Sigmoid colon (tissue), 7 donors: ENCODE results near the gene NACA2. TPM values are rescaled to one million over a fixed set of nuclear protein-coding genes. Genes with fewer than 3 reads are reported as not detected.
A peak's percentile ranks its signal among the peaks of the same experiment; 100 is the strongest.

Source experiments
- DNase-seq: peaks from one replicate; pipeline ENCODE4 v3.0.0-alpha.2; 2019
- H3K27ac ChIP-seq, 4 donors: fragments of 200-600 bp; sonication (generic); one replicate each; pipeline ENCODE4 v1.5.1; 2016 to 2019; ENCODE audit warnings: mild to moderate bottlenecking in 1 of 4
- H3K27me3 ChIP-seq, 3 donors: fragments of 200-600 bp; sonication (generic); one replicate each; pipeline ENCODE4 v1.5.1; 2019; ENCODE audit warnings: mild to moderate bottlenecking in 1 of 3
- H3K36me3 ChIP-seq, 4 donors: fragments of 200-600 bp; sonication (generic); one replicate each; pipeline ENCODE4 v1.5.1; 2016 to 2019
- H3K4me1 ChIP-seq, 4 donors: fragments of 200-600 bp; sonication (generic); one replicate each; pipeline ENCODE4 v1.5.1; 2017 to 2019
- H3K4me3 ChIP-seq, 4 donors: fragments of 200-600 bp; sonication (generic); one replicate each; pipeline ENCODE4 v1.5.1; 2017 to 2019; ENCODE audit warnings: mild to moderate bottlenecking in 2 of 4, moderate library complexity in 1 of 4
- H3K9me3 ChIP-seq, 4 donors: fragments of 200-600 bp in 3 of 4; sonication (generic) in 3 of 4; one replicate each; pipeline versions ENCODE4 v1.5.1 to v1.6.1; 2013 to 2019
- CTCF ChIP-seq, 4 experiments: fragments of 450-650 bp in 3 of 4; fragments of 200-600 bp in 1 of 4; IDR thresholded peaks; one replicate each; pipeline ENCODE4 v1.5.1; 2016 to 2019; ENCODE audit warnings: antibody characterized with exemption in 4 of 4, mild to moderate bottlenecking in 3 of 4, moderate library complexity in 2 of 4
- EP300 ChIP-seq, 4 donors: sonication (generic); formaldehyde crosslinking; IDR thresholded peaks; one replicate each; pipeline ENCODE4 v1.6.1; 2017; ENCODE audit warnings: antibody characterized with exemption in 4 of 4
- POLR2A ChIP-seq, 2 donors: fragments of 450-650 bp; IDR thresholded peaks; one replicate each; pipeline ENCODE4 v1.6.1; 2016; ENCODE audit warnings: antibody characterized with exemption in 2 of 2, mild to moderate bottlenecking in 2 of 2, moderate library complexity in 2 of 2
- POLR2AphosphoS5 ChIP-seq, 4 donors: sonication (generic); formaldehyde crosslinking; IDR thresholded peaks; one replicate each; pipeline ENCODE4 v1.6.1; 2017; ENCODE audit warnings: antibody characterized with exemption in 4 of 4
- WGBS, 2 donors: extraction: QIAGEN DNeasy Blood & Tissue Kit; methylation state at CpG; one replicate each; pipeline ENCODE4 v1.1.7; 2013; 5-methylcytosine and 5-hydroxymethylcytosine counted together
- intact Hi-C: fragments of 100-400 bp; cut with DNase I; formaldehyde crosslinking; loops from one replicate; pipeline ENCODE4 v1.15.1; 2023
- polyA plus RNA-seq, 3 donors: library from polyadenylated mRNA; stranded (reverse); fragments of 200-250 nt; gene quantifications; one replicate each; pipeline ENCODE4 v1.2.3, GENCODE V29; 2013
- total RNA-seq, 4 donors: library from RNA; depleted of rRNA; stranded (reverse); fragments of >200 nt; gene quantifications; one replicate each; pipeline ENCODE4 v1.1.0, GENCODE V29; 2016
- donor health status: healthy with polysubstance abuse.
- donor health status: Bipolar disorder and iron deficiency.
- donor health status: healthy.

NACA2 gene
- total and polyA plus RNA-seq, 7 donors: not detected

DNA sequence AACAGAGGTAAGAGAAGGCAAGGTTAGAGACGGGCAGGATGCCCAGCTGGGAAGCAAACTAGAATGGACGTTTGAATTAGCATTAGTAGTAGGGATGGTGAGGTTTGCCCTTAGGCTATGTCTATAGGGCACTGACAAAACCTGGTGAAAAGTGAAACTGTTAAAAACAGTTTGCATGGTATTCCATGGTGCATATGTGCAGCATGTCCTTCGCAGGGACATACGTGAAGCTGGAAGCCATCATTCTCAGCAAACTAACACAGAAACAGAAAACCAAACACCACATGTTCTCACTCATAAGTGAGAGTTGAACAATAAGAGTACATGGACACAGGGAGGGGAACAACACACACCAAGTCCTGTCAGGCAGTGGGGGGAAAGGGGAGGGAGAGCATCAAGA is 25.8 kb downstream of the NACA2 start:
- no peak overlapping the region for H3K27ac ChIP-seq
- H3K27me3 ChIP-seq: no peaks in the 10 kb centered on the region
- no peaks in the 10 kb centered on the region for H3K4me1 ChIP-seq
- no peaks in the 10 kb centered on the region for H3K36me3 ChIP-seq
- no peaks in the 10 kb centered on the region for H3K9me3 ChIP-seq
- intact Hi-C loops: no loop called here
- no peak for DNase-seq
- TF ChIP-seq POLR2AphosphoS5 (IDR thresholded peaks at IDR 0.05) (no peak), POLR2A (IDR thresholded peaks at IDR 0.05) (no peak), CTCF (IDR thresholded peaks at IDR 0.05) (no peak), EP300 (IDR thresholded peaks at IDR 0.05) (no peak)
- no peak overlapping the region for H3K4me3 ChIP-seq
- WGBS, 2 donors: 61 to 80% methylated on average over 4 of the region's 4 CpGs

- Histone ChIP-seq H3K4me1 (no peaks in the 10 kb centered on the region), H3K27me3 (peaks cover 0 to 6% (median 0%) of the 10 kb centered on the region in 3 donors), H3K27ac (no peak overlapping the region), H3K4me3 (no peak overlapping the region), H3K36me3 (no peaks in the 10 kb centered on the region), H3K9me3 (no peaks in the 10 kb centered on the region)
- intact Hi-C loops: no loop called here
- TF ChIP-seq POLR2AphosphoS5 (IDR thresholded peaks at IDR 0.05): no peak
- TF ChIP-seq EP300 (IDR thresholded peaks at IDR 0.05): no peak
- no peak for TF ChIP-seq POLR2A (IDR thresholded peaks at IDR 0.05)
- TF ChIP-seq CTCF (IDR thresholded peaks at IDR 0.05): no peak
- no peak for DNase-seq
- 74% methylated on average over 4 of the region's 4 CpGs for WGBS, 2 donors
These were observed 28.7 kb downstream of the NACA2 start for GRCh38 chr17:61562287-61562686.

DNA sequence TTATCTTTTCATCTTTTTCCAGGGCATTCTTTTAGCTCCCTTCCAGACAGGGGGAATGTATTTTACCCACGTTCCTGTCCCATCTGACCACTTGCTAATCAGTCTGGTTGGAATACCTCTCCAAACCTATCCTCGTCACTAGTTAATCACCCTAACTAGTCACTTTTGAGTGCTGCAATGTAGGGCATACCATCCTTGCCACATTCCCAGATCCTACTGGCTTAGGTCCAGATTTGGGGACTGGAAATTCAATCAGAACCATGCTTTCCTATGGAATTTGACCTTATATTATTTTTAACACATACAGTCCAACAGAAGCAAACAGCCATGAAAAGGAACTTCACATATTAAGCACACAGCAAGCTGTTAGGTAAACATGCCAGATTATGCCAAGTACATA is 29.7 kb downstream of the NACA2 start:
- H3K27ac ChIP-seq: no peak overlapping the region
- H3K4me1 ChIP-seq: no peaks in the 10 kb centered on the region
- TF ChIP-seq POLR2A (IDR thresholded peaks at IDR 0.05) (no peak), EP300 (IDR thresholded peaks at IDR 0.05) (no peak), CTCF (IDR thresholded peaks at IDR 0.05) (peak in 1 of 4 experiments; percentile 8), POLR2AphosphoS5 (IDR thresholded peaks at IDR 0.05) (no peak)
- intact Hi-C loops: no loop called here
- no peaks in the 10 kb centered on the region for H3K9me3 ChIP-seq
- H3K27me3 ChIP-seq: peaks cover 0 to 6% (median 0%) of the 10 kb centered on the region in 3 donors
- H3K4me3 ChIP-seq: no peak overlapping the region
- WGBS, 2 donors: 55 to 77% methylated on average over 2 of the region's 2 CpGs
- DNase-seq: no peak
- H3K36me3 ChIP-seq: no peaks in the 10 kb centered on the region

DNA sequence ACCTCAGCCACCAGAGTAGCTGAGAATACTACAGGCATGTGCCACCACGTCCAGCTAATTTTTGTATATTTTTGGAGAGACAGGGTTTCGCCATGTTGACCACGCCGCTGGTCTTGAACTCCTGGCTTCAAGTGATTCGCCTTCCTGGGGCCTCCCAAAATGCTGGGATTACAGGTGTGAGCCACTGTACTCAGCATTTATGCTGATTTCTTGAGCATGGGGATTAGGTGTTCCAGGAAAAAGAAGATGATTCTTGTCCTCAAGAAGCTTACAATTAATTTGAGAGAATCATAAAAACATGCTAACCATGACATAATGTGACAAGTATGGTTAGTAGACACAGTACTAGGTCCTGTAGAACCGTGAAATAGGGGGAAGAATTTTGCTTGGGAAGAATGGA is 30.9 kb downstream of the NACA2 start:
- Histone ChIP-seq H3K4me3 (no peak overlapping the region), H3K9me3 (no peaks in the 10 kb centered on the region), H3K36me3 (no peaks in the 10 kb centered on the region), H3K27ac (no peak overlapping the region), H3K27me3 (peaks cover 0 to 6% (median 0%) of the 10 kb centered on the region in 3 donors), H3K4me1 (no peaks in the 10 kb centered on the region)
- no peak for DNase-seq
- intact Hi-C loops: no loop called here
- WGBS, 2 donors: 86% methylated on average over 6 of the region's 6 CpGs
- no peak for TF ChIP-seq POLR2AphosphoS5 (IDR thresholded peaks at IDR 0.05)
- TF ChIP-seq EP300 (IDR thresholded peaks at IDR 0.05): no peak
- no peak for TF ChIP-seq CTCF (IDR thresholded peaks at IDR 0.05)
- TF ChIP-seq POLR2A (IDR thresholded peaks at IDR 0.05): no peak
